RWPE1 (cell line): ENCODE measurements around the gene PRSS48.

Experiments used
- CTCF ChIA-PET: fragments of 350-600 bp; sonication (Branson Sonifier 250); formaldehyde crosslinking; extraction: SDS; loops from one replicate; lab custom pipeline; 2021; lab: Yijun Ruan, JAX
- POLR2A ChIA-PET: fragments of 400-600 bp; formaldehyde crosslinking; extraction: SDS; loops from one replicate; lab custom pipeline; 2020; ENCODE audit warnings: antibody characterized with exemption; ENCODE audit not compliant: low non-redundant PET; lab: Yijun Ruan, JAX
- DNase-seq: peaks from one replicate; pipeline ENCODE4 v3.0.0; 2012; ENCODE audit warnings: low spot score
- H3K27ac ChIP-seq: fragments of 450-650 bp; 2 replicates; pipeline ENCODE4 v1.5.1; 2017
- TF ChIP-seq, protein P1 (sequence below): fragments of 450-650 bp; conservative IDR thresholded peaks from 2 replicates; pipeline ENCODE4 v1.5.1; 2017; ENCODE audit warnings: low read depth, mild to moderate bottlenecking

PRSS48 gene

DNA sequence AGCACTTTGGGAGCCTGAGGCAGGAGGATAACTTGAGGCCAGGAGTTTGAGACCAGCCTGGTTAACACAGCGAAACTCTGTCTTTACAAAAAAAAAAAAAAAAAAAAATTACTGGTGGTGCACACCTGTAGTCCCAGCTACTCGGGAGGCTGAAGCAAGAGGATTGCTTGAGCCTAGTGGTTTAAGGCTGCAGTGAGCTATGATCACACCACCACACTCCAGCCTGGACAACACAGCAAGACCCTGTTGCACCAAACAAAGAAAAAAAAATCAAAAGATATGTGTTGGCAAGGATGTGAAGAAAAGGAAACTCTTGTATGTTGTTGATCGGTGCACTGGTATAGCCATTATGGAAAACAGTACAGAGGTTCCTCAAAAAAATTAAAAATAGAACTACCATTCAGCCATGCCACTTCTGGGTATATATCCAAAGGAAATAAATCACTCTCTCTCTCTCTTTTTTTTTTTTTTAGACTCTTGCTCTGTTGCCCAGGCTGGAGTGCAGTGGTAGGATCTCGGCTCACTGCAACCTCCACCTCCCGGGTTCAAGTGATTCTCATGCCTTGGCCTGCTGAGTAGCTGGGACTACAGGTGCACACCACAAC, 33.3 kb downstream of the PRSS48 start:
- CTCF ChIA-PET, result interaction anchor here (0.7 kb wide), 1 partner anchor 34 kb away, joined by 3 read pairs; no protein-coding TSS in a partner anchor
- no peak for DNase-seq
- POLR2A ChIA-PET, result no interaction called here
- TF ChIP-seq, protein P1, sequence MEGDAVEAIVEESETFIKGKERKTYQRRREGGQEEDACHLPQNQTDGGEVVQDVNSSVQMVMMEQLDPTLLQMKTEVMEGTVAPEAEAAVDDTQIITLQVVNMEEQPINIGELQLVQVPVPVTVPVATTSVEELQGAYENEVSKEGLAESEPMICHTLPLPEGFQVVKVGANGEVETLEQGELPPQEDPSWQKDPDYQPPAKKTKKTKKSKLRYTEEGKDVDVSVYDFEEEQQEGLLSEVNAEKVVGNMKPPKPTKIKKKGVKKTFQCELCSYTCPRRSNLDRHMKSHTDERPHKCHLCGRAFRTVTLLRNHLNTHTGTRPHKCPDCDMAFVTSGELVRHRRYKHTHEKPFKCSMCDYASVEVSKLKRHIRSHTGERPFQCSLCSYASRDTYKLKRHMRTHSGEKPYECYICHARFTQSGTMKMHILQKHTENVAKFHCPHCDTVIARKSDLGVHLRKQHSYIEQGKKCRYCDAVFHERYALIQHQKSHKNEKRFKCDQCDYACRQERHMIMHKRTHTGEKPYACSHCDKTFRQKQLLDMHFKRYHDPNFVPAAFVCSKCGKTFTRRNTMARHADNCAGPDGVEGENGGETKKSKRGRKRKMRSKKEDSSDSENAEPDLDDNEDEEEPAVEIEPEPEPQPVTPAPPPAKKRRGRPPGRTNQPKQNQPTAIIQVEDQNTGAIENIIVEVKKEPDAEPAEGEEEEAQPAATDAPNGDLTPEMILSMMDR, result no peak
- H3K27ac ChIP-seq, result no peak overlapping the region

DNA sequence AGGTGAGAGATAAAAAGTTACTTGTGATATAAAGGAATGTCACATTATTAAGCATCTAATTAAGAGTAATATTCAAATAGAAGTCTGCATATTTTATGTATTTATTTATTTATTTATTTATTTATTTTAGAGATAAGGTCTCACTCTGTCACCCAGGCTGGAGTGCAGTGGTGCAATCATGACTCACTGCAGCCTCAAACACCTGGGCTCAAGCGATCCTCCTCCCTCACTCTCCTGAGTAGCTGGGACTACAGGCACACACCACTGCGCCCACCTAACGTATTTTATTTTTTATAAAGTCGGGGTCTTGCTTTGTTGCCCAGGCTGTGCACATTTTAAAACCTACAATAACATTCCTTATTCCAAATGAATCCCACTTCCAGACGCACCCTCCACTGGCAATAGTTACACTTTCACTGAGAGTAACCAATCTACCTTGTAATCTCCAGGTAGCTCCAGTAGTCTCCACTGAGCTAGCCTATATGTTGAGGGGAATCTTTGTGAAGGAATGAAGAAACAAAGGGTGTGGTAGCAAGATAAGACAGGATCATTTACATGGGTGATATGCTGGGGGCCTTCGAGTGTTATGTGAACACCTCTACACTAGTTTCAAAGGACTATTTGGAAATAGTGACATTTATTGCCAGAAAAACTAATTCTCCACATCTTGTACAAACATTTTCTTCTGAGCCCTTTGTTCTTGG, 36.5 kb downstream of the PRSS48 start:
- no peak for DNase-seq
- ChIA-PET POLR2A (no interaction called here), CTCF (interaction anchor here (1.0 kb wide), 1 partner anchor 36 kb away, joined by 3 read pairs; the partner anchor contains the start of gene PRSS48)
- TF ChIP-seq, protein P1, result no peak
- H3K27ac ChIP-seq, result no peak overlapping the region

DNA sequence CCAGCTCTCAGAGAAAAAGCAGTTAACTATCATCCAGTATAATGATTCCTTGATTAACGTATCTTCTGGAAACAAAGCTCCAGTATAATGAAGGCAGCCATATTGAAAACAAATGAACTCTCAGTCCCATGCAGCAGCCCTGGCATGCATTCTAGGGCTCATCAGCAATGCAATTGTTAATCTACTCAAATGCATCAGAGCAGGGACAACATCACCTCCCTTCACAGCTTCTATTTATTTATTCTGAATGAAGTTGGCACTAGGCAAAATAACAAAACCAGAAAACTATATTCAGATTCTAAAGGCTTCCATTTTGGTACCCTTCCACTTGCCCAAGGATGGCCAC, 37.0 kb downstream of the PRSS48 start:
- ChIA-PET POLR2A (no interaction called here), CTCF (no interaction called here)
- H3K27ac ChIP-seq, result no peak overlapping the region
- DNase-seq, result no peak
- TF ChIP-seq, protein P1, result no peak

DNA sequence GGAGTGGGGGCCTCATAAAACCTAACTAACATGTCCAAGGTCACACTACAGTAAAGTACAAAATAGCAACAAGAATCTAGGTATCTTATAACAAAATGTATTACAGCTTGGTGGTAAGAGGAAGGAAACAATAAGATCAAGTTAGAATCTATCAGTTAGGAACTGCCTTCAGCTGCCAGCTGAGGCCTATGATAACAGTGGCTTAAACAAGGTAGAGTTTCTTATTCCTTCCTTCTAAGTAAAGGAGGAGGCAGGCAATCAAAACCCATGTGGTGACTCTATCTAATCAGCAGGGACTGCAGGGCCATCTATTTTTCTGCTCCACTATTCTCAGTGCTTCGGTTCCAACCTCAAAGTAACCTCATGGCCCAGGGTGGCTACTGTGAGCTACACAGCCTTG, 37.5 kb downstream of the PRSS48 start:
- ChIA-PET POLR2A (no interaction called here), CTCF (interaction anchor here (0.8 kb wide), 1 partner anchor 9 kb away, joined by 3 read pairs; no protein-coding TSS in a partner anchor)
- H3K27ac ChIP-seq, result peak overlapping the region; percentile 44; the same call in 1 of the 2 replicates
- no peak for DNase-seq
- TF ChIP-seq, protein P1, result no peak

DNA sequence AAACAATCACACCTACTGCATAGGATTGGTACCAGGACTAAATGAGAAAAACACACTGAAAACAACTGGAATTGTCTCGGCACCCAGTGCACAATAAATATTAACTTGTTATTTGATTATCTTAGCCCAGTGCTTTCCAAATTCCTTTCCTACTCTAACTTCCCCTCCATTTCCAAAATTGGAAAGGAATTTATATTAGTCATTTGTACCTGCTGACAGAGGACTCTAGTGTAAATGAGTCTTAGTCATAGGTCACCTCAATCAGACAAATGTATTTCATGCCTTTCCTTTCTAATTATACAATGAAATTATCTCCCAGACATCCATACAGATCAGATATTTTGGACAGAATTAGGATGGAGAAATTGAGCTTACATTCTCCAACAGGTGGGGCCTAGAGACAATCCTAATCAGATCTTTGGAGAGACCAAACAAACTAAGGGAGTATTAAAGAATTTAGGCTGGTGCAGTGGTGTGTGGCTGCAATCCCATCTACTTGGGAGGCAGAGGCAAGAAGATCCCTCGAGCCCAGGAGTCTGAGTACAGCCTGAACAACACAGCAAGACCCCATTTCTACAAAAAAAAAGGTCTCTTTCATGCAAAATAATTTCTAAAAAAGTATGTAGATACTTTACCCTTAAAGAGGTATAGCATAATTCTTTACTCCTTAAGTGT, 38.4 kb downstream of the PRSS48 start:
- DNase-seq, result peak; percentile 87
- H3K27ac ChIP-seq, result no peak overlapping the region
- TF ChIP-seq, protein P1, result no peak
- ChIA-PET POLR2A (no interaction called here), CTCF (interaction anchor here (0.8 kb wide), 1 partner anchor 10 kb away, joined by 3 read pairs; no protein-coding TSS in a partner anchor)

DNA sequence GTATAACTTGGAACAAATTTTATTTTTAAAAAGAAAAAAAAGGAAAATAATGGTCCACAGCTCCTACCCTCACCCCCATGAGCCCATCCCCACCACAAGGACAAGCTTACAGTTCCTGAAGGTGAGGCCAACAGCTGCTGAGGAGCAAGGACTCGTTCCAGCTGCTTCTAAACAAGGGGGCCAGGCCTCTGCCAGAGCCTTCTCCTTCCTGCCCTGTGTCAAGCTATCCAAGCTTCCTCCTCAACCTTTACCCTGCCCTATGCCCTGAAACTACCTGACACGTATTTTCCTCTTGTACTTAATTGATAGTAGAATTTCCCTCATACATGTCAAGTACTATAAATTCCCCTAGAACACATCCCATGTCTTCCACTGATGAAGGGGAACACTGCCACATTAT, 39.7 kb downstream of the PRSS48 start:
- POLR2A ChIA-PET, result no interaction called here
- no peak for DNase-seq
- CTCF ChIA-PET, result interaction anchor here (0.6 kb wide), 1 partner anchor 378 kb away, joined by 3 read pairs; no protein-coding TSS in a partner anchor

More for the DNA sequence above, 39.7 kb downstream of the PRSS48 start:
- TF ChIP-seq, protein P1, result no peak
- peak overlapping the region; percentile 41; the same call in 1 of the 2 replicates for H3K27ac ChIP-seq
